Measurements from ENCODE around the gene REN.

The REN gene

DNA sequence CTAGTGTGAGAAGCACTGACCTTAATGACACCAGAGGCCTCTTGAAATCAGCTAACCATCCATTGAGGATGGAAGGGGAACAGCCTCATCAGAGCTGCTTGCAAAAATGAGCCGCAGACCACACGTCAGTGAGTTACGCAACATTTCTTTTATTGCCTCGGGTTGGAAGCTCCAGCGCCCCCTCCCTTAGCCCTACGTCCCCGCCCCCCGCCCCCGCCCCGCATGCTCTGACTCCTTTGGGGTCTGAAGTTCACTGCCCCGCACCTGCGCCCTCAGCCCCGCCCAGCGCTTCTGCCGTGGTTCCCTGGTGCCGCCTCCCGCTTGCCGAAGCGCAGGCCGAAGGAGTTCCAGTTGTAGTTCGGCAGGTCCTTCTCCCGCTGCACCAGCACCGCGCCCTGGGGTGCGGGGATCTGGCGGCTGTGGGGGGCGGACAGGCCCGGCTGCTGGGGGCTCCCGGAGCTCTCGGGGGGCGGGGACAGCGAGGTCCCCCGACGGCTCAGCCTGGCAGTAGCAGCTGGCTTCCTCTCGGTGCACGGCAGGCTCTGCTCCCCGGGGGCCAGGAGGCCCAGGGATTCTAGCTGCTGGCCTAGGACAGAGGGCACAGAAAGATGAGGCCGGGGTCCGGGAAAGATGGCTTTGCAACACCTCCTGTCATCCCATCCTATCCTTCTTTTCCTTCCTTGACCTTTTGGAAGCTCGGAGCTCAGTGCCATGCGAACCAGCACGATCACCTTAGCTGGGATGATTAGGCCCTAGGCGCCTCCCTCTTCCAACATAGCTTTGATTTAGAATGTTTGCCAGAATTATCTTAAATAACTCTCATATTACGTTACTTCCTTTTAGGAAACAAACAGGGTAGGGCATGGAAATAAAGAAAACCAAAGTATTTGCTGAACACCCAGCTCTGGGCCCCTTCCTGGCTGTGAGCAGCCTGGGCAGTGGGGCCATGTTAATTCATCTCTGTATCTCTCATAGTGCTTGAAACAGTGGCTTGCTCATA lies 24.4 kb upstream of the REN start:
- no peak for TF ChIP-seq SIN3A (IDR thresholded peaks at IDR 0.05; ENCODE audit: borderline replicate concordance, insufficient read depth, low read length)
- TF ChIP-seq POLR2AphosphoS5 (IDR thresholded peaks at IDR 0.05; ENCODE audit: low read depth, low read length): no peak
- no peak for TF ChIP-seq FOXP2 (optimal IDR thresholded peaks at IDR 0.05; ENCODE audit: borderline replicate concordance, extremely low read depth, extremely low read length, insufficient read depth)
- TF ChIP-seq, protein P1, sequence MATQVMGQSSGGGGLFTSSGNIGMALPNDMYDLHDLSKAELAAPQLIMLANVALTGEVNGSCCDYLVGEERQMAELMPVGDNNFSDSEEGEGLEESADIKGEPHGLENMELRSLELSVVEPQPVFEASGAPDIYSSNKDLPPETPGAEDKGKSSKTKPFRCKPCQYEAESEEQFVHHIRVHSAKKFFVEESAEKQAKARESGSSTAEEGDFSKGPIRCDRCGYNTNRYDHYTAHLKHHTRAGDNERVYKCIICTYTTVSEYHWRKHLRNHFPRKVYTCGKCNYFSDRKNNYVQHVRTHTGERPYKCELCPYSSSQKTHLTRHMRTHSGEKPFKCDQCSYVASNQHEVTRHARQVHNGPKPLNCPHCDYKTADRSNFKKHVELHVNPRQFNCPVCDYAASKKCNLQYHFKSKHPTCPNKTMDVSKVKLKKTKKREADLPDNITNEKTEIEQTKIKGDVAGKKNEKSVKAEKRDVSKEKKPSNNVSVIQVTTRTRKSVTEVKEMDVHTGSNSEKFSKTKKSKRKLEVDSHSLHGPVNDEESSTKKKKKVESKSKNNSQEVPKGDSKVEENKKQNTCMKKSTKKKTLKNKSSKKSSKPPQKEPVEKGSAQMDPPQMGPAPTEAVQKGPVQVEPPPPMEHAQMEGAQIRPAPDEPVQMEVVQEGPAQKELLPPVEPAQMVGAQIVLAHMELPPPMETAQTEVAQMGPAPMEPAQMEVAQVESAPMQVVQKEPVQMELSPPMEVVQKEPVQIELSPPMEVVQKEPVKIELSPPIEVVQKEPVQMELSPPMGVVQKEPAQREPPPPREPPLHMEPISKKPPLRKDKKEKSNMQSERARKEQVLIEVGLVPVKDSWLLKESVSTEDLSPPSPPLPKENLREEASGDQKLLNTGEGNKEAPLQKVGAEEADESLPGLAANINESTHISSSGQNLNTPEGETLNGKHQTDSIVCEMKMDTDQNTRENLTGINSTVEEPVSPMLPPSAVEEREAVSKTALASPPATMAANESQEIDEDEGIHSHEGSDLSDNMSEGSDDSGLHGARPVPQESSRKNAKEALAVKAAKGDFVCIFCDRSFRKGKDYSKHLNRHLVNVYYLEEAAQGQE (IDR thresholded peaks at IDR 0.05; ENCODE audit: insufficient read depth in 1 of 2, low read depth in 2 of 2, low read length in 2 of 2): no peak
- no peak for TF ChIP-seq TAF1 (IDR thresholded peaks at IDR 0.05; ENCODE audit: borderline replicate concordance, insufficient read depth, low read length)

DNA sequence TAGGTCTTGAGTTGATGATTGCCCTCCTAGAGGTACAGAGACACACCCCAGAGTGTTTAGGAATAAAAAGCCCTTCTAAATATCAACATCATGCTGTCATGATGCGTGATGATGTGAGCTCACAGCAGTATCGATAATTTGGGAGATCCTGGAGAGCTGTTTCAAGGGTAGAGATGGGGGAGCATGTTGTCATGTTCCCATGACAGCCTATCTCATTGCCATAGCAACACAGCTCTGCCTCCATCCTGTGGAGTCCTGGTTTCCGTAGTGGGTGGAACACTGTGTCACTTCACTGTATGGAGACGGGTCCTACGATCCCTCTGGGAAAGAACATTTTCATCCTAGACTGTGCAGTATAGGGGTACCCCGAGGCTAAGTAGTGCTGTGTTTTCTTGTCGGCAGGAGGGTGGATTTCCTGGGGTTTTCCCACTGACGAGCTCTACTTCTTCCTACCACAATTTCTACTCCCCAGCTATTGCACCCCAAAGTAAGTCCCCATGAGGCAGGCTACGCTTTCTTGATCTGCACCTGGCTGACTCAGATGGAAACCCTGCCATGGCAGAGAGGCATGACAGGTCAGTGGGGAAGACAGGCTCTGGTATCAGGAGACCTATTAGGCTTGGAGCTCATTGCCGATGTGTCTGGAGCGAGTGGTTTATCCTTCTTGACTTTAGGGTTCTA lies 23.0 kb upstream of the REN start:
- TF ChIP-seq FOXP2 (optimal IDR thresholded peaks at IDR 0.05; ENCODE audit: borderline replicate concordance, extremely low read depth, extremely low read length, insufficient read depth) (no peak), TAF1 (IDR thresholded peaks at IDR 0.05; ENCODE audit: borderline replicate concordance, insufficient read depth, low read length) (no peak)
- TF ChIP-seq, protein P1 (IDR thresholded peaks at IDR 0.05; ENCODE audit: insufficient read depth in 1 of 2, low read depth in 2 of 2, low read length in 2 of 2): no peak

DNA sequence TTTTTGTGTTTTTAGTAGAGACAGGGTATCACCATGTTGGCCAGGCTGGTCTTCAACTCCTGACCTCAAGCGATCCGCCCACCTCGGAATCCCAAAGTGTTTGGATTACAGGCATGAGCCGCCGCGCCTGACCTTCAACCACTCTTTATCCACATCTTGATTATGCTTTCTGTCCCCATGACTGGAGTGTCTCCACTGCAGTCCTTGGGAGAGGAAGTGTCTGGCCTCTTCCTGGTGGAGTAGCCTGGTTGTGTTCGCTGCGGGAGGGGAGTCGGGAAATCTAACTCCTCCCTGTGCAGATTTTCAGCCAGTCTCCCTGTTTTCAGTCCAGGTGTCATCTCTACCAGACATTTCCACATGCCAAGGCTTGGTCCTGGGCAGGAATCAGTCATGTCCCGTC lies 20.5 kb upstream of the REN start:
- no peak for TF ChIP-seq FOXP2 (optimal IDR thresholded peaks at IDR 0.05; ENCODE audit: borderline replicate concordance, extremely low read depth, extremely low read length, insufficient read depth)
- TF ChIP-seq, protein P1 (IDR thresholded peaks at IDR 0.05; ENCODE audit: insufficient read depth in 1 of 2, low read depth in 2 of 2, low read length in 2 of 2): no peak
- no peak for TF ChIP-seq TAF1 (IDR thresholded peaks at IDR 0.05; ENCODE audit: borderline replicate concordance, insufficient read depth, low read length)
- TF ChIP-seq SIN3A (IDR thresholded peaks at IDR 0.05; ENCODE audit: borderline replicate concordance, insufficient read depth, low read length): no peak
- no peak for TF ChIP-seq POLR2AphosphoS5 (IDR thresholded peaks at IDR 0.05; ENCODE audit: low read depth, low read length)

DNA sequence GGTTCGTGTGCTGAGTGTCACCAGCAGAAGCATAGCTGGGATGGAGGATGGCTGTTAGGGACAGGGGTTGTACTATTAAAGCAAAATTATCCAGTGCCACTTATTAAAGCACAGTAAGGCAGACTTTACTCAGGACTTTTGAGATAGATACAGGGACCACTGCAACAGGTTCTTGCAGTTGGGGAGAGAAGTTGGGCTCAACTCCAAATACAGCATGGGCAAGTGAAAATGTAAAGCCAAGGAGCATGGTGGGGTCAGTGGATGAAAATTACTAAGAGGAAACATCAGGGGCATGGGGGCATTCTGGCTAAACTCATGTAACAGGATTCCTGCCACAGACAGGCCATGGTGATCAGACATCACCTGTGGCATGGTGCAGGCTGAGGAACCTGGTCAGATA lies 15.0 kb upstream of the REN start:
- TF ChIP-seq, protein P1 (IDR thresholded peaks at IDR 0.05; ENCODE audit: insufficient read depth in 1 of 2, low read depth in 2 of 2, low read length in 2 of 2): no peak

Measured in PFSK-1 (cell line).